Central memory CD8-positive, alpha-beta T cell (primary cell): ENCODE results near the gene C8G.

Experiments
- ATAC-seq: fragments of 150-1000 bp; cut with Tn5 transposase; replicated peaks from 2 replicates; pipeline ENCODE4 v1.10.0; 2022; ENCODE audit warnings: mild to moderate bottlenecking, moderate FRiP score, moderate number of reproducible peaks; ENCODE audit not compliant: poor library complexity, severe bottlenecking; ENCODE audit errors: extremely low read depth
- DNase-seq, 2 donors: peaks; one replicate each; pipeline ENCODE4 v3.0.0; 2021; ENCODE audit warnings: low spot score in 2 of 2
- H3K27ac Mint-ChIP-seq: one replicate; pipeline ENCODE4 v1.8.0; 2022; ENCODE audit warnings: low read depth, mild to moderate bottlenecking, moderate library complexity, mixed read lengths
- H3K27me3 Mint-ChIP-seq: one replicate; pipeline ENCODE4 v1.8.0; 2022; ENCODE audit warnings: mixed read lengths
- H3K36me3 Mint-ChIP-seq: one replicate; pipeline ENCODE4 v1.8.0; 2022; ENCODE audit warnings: mild to moderate bottlenecking, moderate library complexity, mixed read lengths; ENCODE audit not compliant: insufficient read depth
- H3K4me1 Mint-ChIP-seq: one replicate; pipeline ENCODE4 v1.8.0; 2022; ENCODE audit warnings: mixed read lengths
- H3K4me3 Mint-ChIP-seq: one replicate; pipeline ENCODE4 v1.8.0; 2022; ENCODE audit warnings: mild to moderate bottlenecking, moderate library complexity, mixed read lengths
- H3K9me3 Mint-ChIP-seq: one replicate; pipeline ENCODE4 v1.8.0; 2022; ENCODE audit warnings: mixed read lengths

The C8G gene

GRCh38 chr9:136994180-136994887 lies 49.3 kb downstream of the C8G start:
- DNase-seq (no peak), ATAC-seq (no peak)
- Mint-ChIP-seq H3K4me3 (peak overlapping the region; percentile 85), H3K4me1 (peaks cover 32% of the 10 kb centered on the region), H3K9me3 (no peaks in the 10 kb centered on the region), H3K36me3 (peaks cover 29% of the 10 kb centered on the region), H3K27me3 (no peaks in the 10 kb centered on the region), H3K27ac (peak overlapping the region; percentile 93)

DNA sequence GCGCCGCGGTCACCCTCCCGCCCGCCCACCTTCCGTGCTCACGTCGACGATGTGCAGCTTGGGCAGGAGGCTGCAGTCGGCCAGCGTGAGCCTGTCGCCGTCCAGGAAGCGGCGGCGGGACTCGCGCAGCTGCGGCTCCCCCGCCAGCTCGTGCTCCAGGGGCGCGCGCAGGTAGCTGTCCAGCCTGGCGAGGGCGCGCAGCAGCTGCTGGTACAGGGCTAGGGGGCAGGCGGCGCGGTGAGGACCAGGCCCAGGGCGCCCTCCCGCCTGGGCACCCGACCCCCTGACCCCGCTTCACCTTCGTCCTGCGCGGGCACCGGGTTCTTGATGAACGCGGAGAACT lies 49.8 kb downstream of the C8G start:
- H3K27ac Mint-ChIP-seq, result no peak overlapping the region
- no peaks in the 10 kb centered on the region for H3K27me3 Mint-ChIP-seq
- no peak for ATAC-seq
- peaks cover 29% of the 10 kb centered on the region for H3K36me3 Mint-ChIP-seq
- no peaks in the 10 kb centered on the region for H3K9me3 Mint-ChIP-seq
- no peak for DNase-seq
- H3K4me3 Mint-ChIP-seq, result no peak overlapping the region
- H3K4me1 Mint-ChIP-seq, result peaks cover 33% of the 10 kb centered on the region

DNA sequence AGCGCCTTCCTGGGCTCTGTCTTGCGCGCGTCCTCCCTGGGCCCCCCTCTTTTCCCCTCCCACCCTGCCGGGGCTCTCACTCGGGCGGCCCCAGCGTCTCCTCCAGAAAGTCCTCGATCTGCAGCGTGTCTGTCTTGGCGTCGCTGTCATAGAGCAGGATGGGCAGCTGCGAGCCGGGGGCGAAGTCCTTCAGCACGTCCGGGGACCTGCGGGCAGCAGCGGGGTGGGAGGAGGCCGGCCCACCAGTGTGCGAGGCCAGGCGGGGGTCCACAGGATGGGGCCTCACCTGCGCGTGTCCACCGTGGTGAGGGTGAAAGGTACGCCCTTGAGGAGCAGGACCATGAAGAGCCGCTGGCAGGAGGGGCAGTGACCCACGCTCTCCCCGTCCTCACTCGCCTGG lies 50.3 kb downstream of the C8G start:
- H3K4me1 Mint-ChIP-seq, result peaks cover 38% of the 10 kb centered on the region

DNA sequence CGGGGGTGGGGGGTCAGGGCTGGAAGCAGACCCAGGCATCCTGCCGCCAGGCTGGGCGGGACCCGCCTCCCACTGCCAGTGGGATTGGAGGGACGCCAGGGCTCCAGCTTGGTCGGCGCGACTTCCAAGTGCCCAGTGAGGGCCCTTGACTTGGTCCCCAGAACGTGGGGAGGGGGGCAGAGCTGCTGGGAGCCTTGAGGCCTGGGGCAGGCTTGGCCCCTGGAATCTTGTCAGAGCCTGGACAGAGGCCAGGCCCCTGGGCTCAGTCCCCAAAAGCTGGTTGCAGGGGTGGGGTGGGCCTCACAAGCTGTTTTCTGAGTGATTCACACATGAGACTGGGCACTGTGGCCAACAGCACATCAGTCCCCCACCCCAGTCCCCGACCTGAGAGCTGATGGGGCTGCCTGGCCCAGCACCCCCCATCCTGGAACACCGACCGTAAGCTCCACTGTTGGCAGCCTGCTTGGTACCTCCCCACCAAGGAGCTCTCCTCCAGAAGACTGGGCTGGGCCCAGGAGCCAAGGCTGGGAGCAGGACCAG lies 50.8 kb downstream of the C8G start:
- Mint-ChIP-seq H3K36me3 (peaks cover 36% of the 10 kb centered on the region), H3K4me3 (peak overlapping the region; percentile 83), H3K9me3 (no peaks in the 10 kb centered on the region), H3K27me3 (no peaks in the 10 kb centered on the region), H3K27ac (peak overlapping the region; percentile 95), H3K4me1 (peaks cover 43% of the 10 kb centered on the region)
- no peak for DNase-seq
- ATAC-seq, result no peak

More for the DNA sequence above, 50.3 kb downstream of the C8G start:
- no peak for DNase-seq
- Mint-ChIP-seq H3K4me3 (no peak overlapping the region), H3K9me3 (no peaks in the 10 kb centered on the region), H3K27me3 (no peaks in the 10 kb centered on the region), H3K27ac (no peak overlapping the region), H3K36me3 (peaks cover 32% of the 10 kb centered on the region)
- ATAC-seq, result no peak
